GM18520 (cell line): Measurements from ENCODE around the gene STOM.

Experiments used
- ATAC-seq: cut with Tn5 transposase; IDR thresholded peaks from one replicate; pipeline ENCODE4 v1.9.1; 2021; ENCODE audit not compliant: unreplicated experiment

The STOM gene

GRCh38 chr9:121350993-121351561 lies 19.0 kb downstream of the STOM start:
- no peak for ATAC-seq

GRCh38 chr9:121350036-121350435 lies 20.0 kb downstream of the STOM start:
- ATAC-seq, result no peak

- ATAC-seq, result no peak
Observed at GRCh38 chr9:121349009-121349408, 21.0 kb downstream of the STOM start.

- ATAC-seq, result no peak
Observed at GRCh38 chr9:121348221-121348620, 21.8 kb downstream of the STOM start.

GRCh38 chr9:121345070-121345469 lies 25.0 kb downstream of the STOM start:
- no peak for ATAC-seq

- ATAC-seq, result no peak
Observed at GRCh38 chr9:121344184-121344583, 25.9 kb downstream of the STOM start.

GRCh38 chr9:121340676-121341392 lies 29.2 kb downstream of the STOM start:
- ATAC-seq, result no peak

GRCh38 chr9:121339437-121339836 lies 30.6 kb downstream of the STOM start:
- no peak for ATAC-seq

GRCh38 chr9:121336665-121337064 lies 33.4 kb downstream of the STOM start:
- no peak for ATAC-seq

GRCh38 chr9:121333950-121334773 lies 35.9 kb downstream of the STOM start:
- no peak for ATAC-seq

- no peak for ATAC-seq
Observed at GRCh38 chr9:121331992-121332685, 37.9 kb downstream of the STOM start.

- no peak for ATAC-seq
Observed at GRCh38 chr9:121331549-121331948, 38.5 kb downstream of the STOM start.

- ATAC-seq, result no peak
Observed at GRCh38 chr9:121328876-121329681, 41.0 kb downstream of the STOM start.

- no peak for ATAC-seq
Observed at GRCh38 chr9:121328476-121328875, 41.6 kb downstream of the STOM start.

- no peak for ATAC-seq
Observed at GRCh38 chr9:121326901-121327613, 43.0 kb downstream of the STOM start.

GRCh38 chr9:121326130-121326838 lies 43.8 kb downstream of the STOM start:
- no peak for ATAC-seq

- ATAC-seq, result no peak
Observed at GRCh38 chr9:121325387-121325786, 44.7 kb downstream of the STOM start.

GRCh38 chr9:121324755-121325154 lies 45.3 kb downstream of the STOM start:
- ATAC-seq, result no peak

- ATAC-seq, result no peak
Observed at GRCh38 chr9:121324316-121324715, 45.7 kb downstream of the STOM start.
